ENCODE data around the gene CCPG1. TPM values are rescaled to one million over a fixed set of nuclear protein-coding genes. Genes with fewer than 3 reads are reported as not detected.

The CCPG1 gene
- total RNA-seq, 1 donor from 2014 or later: 56.3 TPM

DNA sequence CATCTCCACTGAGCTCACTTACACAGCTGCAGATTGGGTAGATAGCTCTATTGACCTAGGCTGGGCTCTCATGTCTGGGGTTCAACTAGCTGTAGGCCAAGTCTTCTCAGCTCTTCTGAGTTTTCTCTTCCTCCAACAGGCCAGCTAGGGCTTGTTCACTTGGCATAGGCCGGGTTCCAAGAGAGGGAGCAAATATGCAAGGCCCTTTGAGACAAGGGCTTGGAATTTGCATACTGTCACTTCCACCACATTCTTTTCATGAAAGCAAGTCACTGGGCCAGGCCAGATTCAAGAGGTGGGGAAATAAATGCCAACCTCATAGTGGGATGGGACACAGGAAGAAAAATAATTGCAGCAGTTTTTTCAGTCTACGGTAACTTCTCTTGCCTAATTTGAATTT, 64.0 kb downstream of the CCPG1 start:
- FAIRE-seq: no peak
- Mint-ChIP-seq H3K4me1 (ENCODE audit: low read depth, unreplicated experiment) (peaks cover 5% of the 10 kb centered on the region), H3K36me3 (ENCODE audit: low read depth, unreplicated experiment) (peaks cover 6% of the 10 kb centered on the region), H3K27ac (ENCODE audit: unreplicated experiment) (no peak overlapping the region), H3K9me3 (ENCODE audit: unreplicated experiment) (no peaks in the 10 kb centered on the region), H3K4me3 (ENCODE audit: unreplicated experiment) (no peak overlapping the region), H3K27me3 (ENCODE audit: low read depth, unreplicated experiment) (no peaks in the 10 kb centered on the region)
- Histone ChIP-seq H3K4me2 (ENCODE audit: low read length) (no peak overlapping the region), H3K36me3 (ENCODE audit: insufficient read depth, low read length) (no peaks in the 10 kb centered on the region), H3K9me3 (ENCODE audit: insufficient read depth, low read depth, low read length) (no peaks in the 10 kb centered on the region), H3K9ac (ENCODE audit: low read length) (no peak overlapping the region), H3K4me3 (ENCODE audit: insufficient read depth, low read depth, low read length) (no peak overlapping the region), H3K27ac (ENCODE audit: low read depth, low read length) (no peak overlapping the region), H4K20me1 (ENCODE audit: insufficient read depth, low read length) (no peaks in the 10 kb centered on the region), H3K79me2 (ENCODE audit: insufficient read depth, low read length) (no peaks in the 10 kb centered on the region), H3K4me1 (ENCODE audit: insufficient read depth, low read length) (no peaks in the 10 kb centered on the region), H3K27me3 (ENCODE audit: insufficient read depth, low read length) (no peaks in the 10 kb centered on the region), H2AFZ (ENCODE audit: low read depth, low read length) (no peak overlapping the region)
- DNase-seq (ENCODE audit: low read depth): peak; percentile 12
- TF ChIP-seq, protein P1, sequence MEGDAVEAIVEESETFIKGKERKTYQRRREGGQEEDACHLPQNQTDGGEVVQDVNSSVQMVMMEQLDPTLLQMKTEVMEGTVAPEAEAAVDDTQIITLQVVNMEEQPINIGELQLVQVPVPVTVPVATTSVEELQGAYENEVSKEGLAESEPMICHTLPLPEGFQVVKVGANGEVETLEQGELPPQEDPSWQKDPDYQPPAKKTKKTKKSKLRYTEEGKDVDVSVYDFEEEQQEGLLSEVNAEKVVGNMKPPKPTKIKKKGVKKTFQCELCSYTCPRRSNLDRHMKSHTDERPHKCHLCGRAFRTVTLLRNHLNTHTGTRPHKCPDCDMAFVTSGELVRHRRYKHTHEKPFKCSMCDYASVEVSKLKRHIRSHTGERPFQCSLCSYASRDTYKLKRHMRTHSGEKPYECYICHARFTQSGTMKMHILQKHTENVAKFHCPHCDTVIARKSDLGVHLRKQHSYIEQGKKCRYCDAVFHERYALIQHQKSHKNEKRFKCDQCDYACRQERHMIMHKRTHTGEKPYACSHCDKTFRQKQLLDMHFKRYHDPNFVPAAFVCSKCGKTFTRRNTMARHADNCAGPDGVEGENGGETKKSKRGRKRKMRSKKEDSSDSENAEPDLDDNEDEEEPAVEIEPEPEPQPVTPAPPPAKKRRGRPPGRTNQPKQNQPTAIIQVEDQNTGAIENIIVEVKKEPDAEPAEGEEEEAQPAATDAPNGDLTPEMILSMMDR (IDR thresholded peaks at IDR 0.05; ENCODE audit: insufficient read depth, low read depth, low read length): no peak
- TF ChIP-seq EZH2 (IDR thresholded peaks at IDR 0.05; ENCODE audit: insufficient read depth, low read length): no peak

DNA sequence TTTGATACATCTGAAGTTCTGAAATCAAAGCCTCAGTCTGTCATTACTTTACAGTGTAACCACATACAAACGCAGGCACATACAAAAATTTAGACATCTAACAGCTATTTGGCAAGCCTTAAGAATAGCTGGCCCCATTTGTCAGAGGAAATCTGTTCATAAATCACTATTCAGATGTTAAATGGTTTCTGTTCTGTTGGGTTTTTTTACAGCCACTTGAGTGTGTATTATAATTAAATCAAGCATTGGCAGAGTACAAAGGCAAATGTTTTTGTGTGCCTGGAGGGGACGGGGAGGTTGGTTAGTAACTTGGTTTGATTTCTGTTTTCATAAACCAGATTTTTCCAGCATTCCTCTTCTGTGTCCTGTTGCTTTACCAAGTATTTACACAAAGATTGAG, 65.0 kb downstream of the CCPG1 start:
- Mint-ChIP-seq H3K4me1 (ENCODE audit: low read depth, unreplicated experiment) (peaks cover 5% of the 10 kb centered on the region), H3K27ac (ENCODE audit: unreplicated experiment) (no peak overlapping the region), H3K4me3 (ENCODE audit: unreplicated experiment) (no peak overlapping the region), H3K36me3 (ENCODE audit: low read depth, unreplicated experiment) (peaks cover 2% of the 10 kb centered on the region), H3K27me3 (ENCODE audit: low read depth, unreplicated experiment) (no peaks in the 10 kb centered on the region), H3K9me3 (ENCODE audit: unreplicated experiment) (no peaks in the 10 kb centered on the region)
- no peak overlapping the region for H3K4me3 ChIP-seq (ENCODE audit: insufficient read depth, low read depth, low read length)
- H3K9me3 ChIP-seq (ENCODE audit: insufficient read depth, low read depth, low read length): no peaks in the 10 kb centered on the region
- H2AFZ ChIP-seq (ENCODE audit: low read depth, low read length): no peak overlapping the region
- no peak overlapping the region for H3K9ac ChIP-seq (ENCODE audit: low read length)
- H3K4me2 ChIP-seq (ENCODE audit: low read length): no peak overlapping the region
- no peak overlapping the region for H3K27ac ChIP-seq (ENCODE audit: low read depth, low read length)
- no peaks in the 10 kb centered on the region for H3K79me2 ChIP-seq (ENCODE audit: insufficient read depth, low read length)
- no peaks in the 10 kb centered on the region for H3K4me1 ChIP-seq (ENCODE audit: insufficient read depth, low read length)
- DNase-seq (ENCODE audit: low read depth): no peak
- no peaks in the 10 kb centered on the region for H3K36me3 ChIP-seq (ENCODE audit: insufficient read depth, low read length)
- no peaks in the 10 kb centered on the region for H4K20me1 ChIP-seq (ENCODE audit: insufficient read depth, low read length)
- TF ChIP-seq EZH2 (IDR thresholded peaks at IDR 0.05; ENCODE audit: insufficient read depth, low read length): no peak
- TF ChIP-seq, protein P1 (IDR thresholded peaks at IDR 0.05; ENCODE audit: insufficient read depth, low read depth, low read length): no peak
- no peak for FAIRE-seq
- no peaks in the 10 kb centered on the region for H3K27me3 ChIP-seq (ENCODE audit: insufficient read depth, low read length)

DNA sequence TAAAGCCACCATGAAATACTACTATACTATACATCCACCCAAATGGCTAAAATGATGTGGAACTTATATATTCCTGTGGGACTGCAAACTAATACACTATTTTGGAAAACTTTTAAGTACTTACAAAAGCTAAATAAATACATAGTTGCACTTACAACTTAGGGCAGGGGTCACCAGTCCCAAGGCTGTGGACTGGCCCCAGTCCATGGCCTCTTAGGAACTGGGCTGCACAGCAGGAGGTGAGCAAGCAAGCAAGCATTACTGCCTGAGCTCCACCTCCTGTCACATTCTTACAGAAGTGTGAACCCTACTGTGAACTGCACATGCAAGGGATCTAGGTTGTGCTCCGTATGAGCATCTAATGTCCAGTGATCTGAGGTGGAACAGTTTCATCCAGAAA, 71.0 kb downstream of the CCPG1 start:
- H3K4me2 ChIP-seq (ENCODE audit: low read length): no peak overlapping the region
- no peaks in the 10 kb centered on the region for H3K79me2 ChIP-seq (ENCODE audit: insufficient read depth, low read length)
- no peaks in the 10 kb centered on the region for H3K27me3 ChIP-seq (ENCODE audit: insufficient read depth, low read length)
- H2AFZ ChIP-seq (ENCODE audit: low read depth, low read length): no peak overlapping the region
- Mint-ChIP-seq H3K4me3 (ENCODE audit: unreplicated experiment) (no peak overlapping the region), H3K9me3 (ENCODE audit: unreplicated experiment) (no peaks in the 10 kb centered on the region), H3K27ac (ENCODE audit: unreplicated experiment) (no peak overlapping the region), H3K36me3 (ENCODE audit: low read depth, unreplicated experiment) (peaks cover 4% of the 10 kb centered on the region), H3K4me1 (ENCODE audit: low read depth, unreplicated experiment) (no peaks in the 10 kb centered on the region), H3K27me3 (ENCODE audit: low read depth, unreplicated experiment) (no peaks in the 10 kb centered on the region)
- H3K4me3 ChIP-seq (ENCODE audit: insufficient read depth, low read depth, low read length): no peak overlapping the region
- FAIRE-seq: no peak
- H3K27ac ChIP-seq (ENCODE audit: low read depth, low read length): no peak overlapping the region
- no peak for TF ChIP-seq EZH2 (IDR thresholded peaks at IDR 0.05; ENCODE audit: insufficient read depth, low read length)
- TF ChIP-seq, protein P1 (IDR thresholded peaks at IDR 0.05; ENCODE audit: insufficient read depth, low read depth, low read length): no peak
- no peak overlapping the region for H3K9ac ChIP-seq (ENCODE audit: low read length)
- no peaks in the 10 kb centered on the region for H3K4me1 ChIP-seq (ENCODE audit: insufficient read depth, low read length)
- DNase-seq (ENCODE audit: low read depth): no peak
- H3K36me3 ChIP-seq (ENCODE audit: insufficient read depth, low read length): peaks cover 3% of the 10 kb centered on the region
- H3K9me3 ChIP-seq (ENCODE audit: insufficient read depth, low read depth, low read length): no peaks in the 10 kb centered on the region
- no peaks in the 10 kb centered on the region for H4K20me1 ChIP-seq (ENCODE audit: insufficient read depth, low read length)

All from astrocyte (in vitro differentiated cells and primary cell).